IMR-90 (cell line): ENCODE data around the gene PAPLN. TPM values are rescaled to one million over a fixed set of nuclear protein-coding genes. Genes with fewer than 3 reads are reported as not detected.

Experiments
- ATAC-seq: fragments of 200-7000 bp; cut with Tn5 transposase; 2 replicates; pipeline ENCODE4 v1.9.1; 2020; ENCODE audit warnings: low read depth, mild to moderate bottlenecking, moderate library complexity
- BruUV-seq: library from RNA; stranded (reverse); fragments of 400-500 nt; replicated peaks from 2 replicates; lab custom pipeline; 2021; lab: Mats Ljungman, UMichigan
- CTCF ChIA-PET: fragments of 300-600 bp; formaldehyde crosslinking; extraction: SDS; loops from one replicate; lab custom pipeline; 2021; ENCODE audit warnings: antibody characterized with exemption; lab: Yijun Ruan, JAX
- POLR2A ChIA-PET: fragments of 300-600 bp; sonication (Branson Sonifier 250); formaldehyde crosslinking; loops from one replicate; lab custom pipeline; 2022; ENCODE audit warnings: antibody characterized with exemption; ENCODE audit not compliant: unreplicated experiment; lab: Charles Lee
- DNase-seq: peaks from one replicate; pipeline ENCODE4 v3.0.0; 2013
- H2AFZ ChIP-seq: replicated peaks from 2 replicates; pipeline ENCODE3; 2013; ENCODE audit warnings: low read length, mild to moderate bottlenecking; ENCODE audit not compliant: poor library complexity
- H2AK5ac ChIP-seq: 2 replicates; pipeline ENCODE4 v1.6.1; 2013; ENCODE audit warnings: low read depth, low read length, inconsistent platforms
- H2AK9ac ChIP-seq: replicated peaks from 2 replicates; pipeline ENCODE3; 2013; ENCODE audit warnings: mild to moderate bottlenecking, low read depth, low read length, moderate library complexity; ENCODE audit not compliant: poor library complexity
- H2BK120ac ChIP-seq: 2 replicates; pipeline ENCODE4 v1.6.1; 2013; ENCODE audit warnings: low read depth, low read length, inconsistent platforms
- H2BK15ac ChIP-seq: 3 replicates; pipeline ENCODE4 v1.6.1; 2013; ENCODE audit warnings: low read depth, low read length, inconsistent platforms
- H2BK20ac ChIP-seq: 2 replicates; pipeline ENCODE4 v1.6.1; 2013; ENCODE audit warnings: low read depth, mild to moderate bottlenecking, inconsistent platforms, low read length, moderate library complexity
- H2BK5ac ChIP-seq: 2 replicates; pipeline ENCODE4 v1.6.1; 2013; ENCODE audit warnings: mild to moderate bottlenecking, low read depth, low read length, inconsistent platforms; ENCODE audit not compliant: poor library complexity, severe bottlenecking
- H3K14ac ChIP-seq: replicated peaks from 2 replicates; pipeline ENCODE4 v1.6.1; 2013; ENCODE audit warnings: low read depth, low read length, inconsistent platforms
- H3K18ac ChIP-seq: 2 replicates; pipeline ENCODE4 v1.6.1; 2013; ENCODE audit warnings: low read depth, low read length, control low read depth
- H3K23ac ChIP-seq: 2 replicates; pipeline ENCODE4 v1.6.1; 2013; ENCODE audit warnings: low read depth, low read length, inconsistent platforms
- H3K27ac ChIP-seq: 2 replicates; pipeline ENCODE4 v1.5.1; 2013; ENCODE audit warnings: mild to moderate bottlenecking, control low read depth, low read length; ENCODE audit not compliant: insufficient read depth
- H3K27me3 ChIP-seq: 2 replicates; pipeline ENCODE4 v1.6.1; 2013; ENCODE audit warnings: low read length; ENCODE audit not compliant: control insufficient read depth, insufficient read depth
- H3K36me3 ChIP-seq: 2 replicates; pipeline ENCODE4 v1.6.1; 2013; ENCODE audit warnings: low read length, mixed read lengths; ENCODE audit not compliant: control insufficient read depth, insufficient read depth
- H3K4ac ChIP-seq: 2 replicates; pipeline ENCODE4 v1.6.1; 2013; ENCODE audit warnings: low read depth, low read length, inconsistent platforms
- H3K4me1 ChIP-seq: 2 replicates; pipeline ENCODE4 v1.6.1; 2013; ENCODE audit warnings: low read length, mixed read lengths; ENCODE audit not compliant: control insufficient read depth, insufficient read depth
- H3K4me2 ChIP-seq: 2 replicates; pipeline ENCODE4 v1.6.1; 2013; ENCODE audit warnings: low read depth, mild to moderate bottlenecking, control low read depth, low read length, moderate library complexity
- H3K4me3 ChIP-seq: 2 replicates; pipeline ENCODE4 v1.5.1; 2013; ENCODE audit warnings: low read depth, mild to moderate bottlenecking, control low read depth, low read length, moderate library complexity; ENCODE audit not compliant: insufficient read depth
- H3K56ac ChIP-seq: 2 replicates; pipeline ENCODE4 v1.6.1; 2013; ENCODE audit warnings: low read length, inconsistent platforms; ENCODE audit not compliant: insufficient read depth; ENCODE audit errors: extremely low read depth
- H3K79me1 ChIP-seq, 2 experiments: 2 replicates each; pipeline ENCODE4 v1.6.1; 2013; ENCODE audit warnings: low read length in 2 of 2, inconsistent platforms in 1 of 2, low read depth in 1 of 2
- H3K9ac ChIP-seq: 2 replicates; pipeline ENCODE4 v1.6.1; 2013; ENCODE audit warnings: low read depth, low read length, control low read depth
- H3K9me1 ChIP-seq: 2 replicates; pipeline ENCODE4 v1.6.1; 2013; ENCODE audit warnings: low read length, inconsistent platforms; ENCODE audit not compliant: insufficient read depth
- H3K9me3 ChIP-seq: 2 replicates; pipeline ENCODE4 v1.6.1; 2013; ENCODE audit warnings: low read length; ENCODE audit not compliant: control insufficient read depth, insufficient read depth
- H4K20me1 ChIP-seq: 2 replicates; pipeline ENCODE4 v1.6.1; 2013; ENCODE audit warnings: low read length, inconsistent platforms; ENCODE audit not compliant: insufficient read depth
- H4K5ac ChIP-seq: 2 replicates; pipeline ENCODE4 v1.6.1; 2013; ENCODE audit warnings: mild to moderate bottlenecking, low read depth, low read length, control low read depth
- H4K8ac ChIP-seq, 2 experiments: 2 replicates each; pipeline ENCODE4 v1.6.1; 2013; ENCODE audit warnings: low read depth in 2 of 2, low read length in 2 of 2, control low read depth in 1 of 2, inconsistent platforms in 1 of 2
- H4K91ac ChIP-seq: 2 replicates; pipeline ENCODE4 v1.6.1; 2013; ENCODE audit warnings: low read depth, low read length, inconsistent platforms; ENCODE audit not compliant: insufficient read depth
- BHLHE40 ChIP-seq: fragments of 150-350 bp; IDR thresholded peaks from 2 replicates; pipeline ENCODE4 v1.6.1; 2016; ENCODE audit warnings: mild to moderate bottlenecking, low read depth, low read length
- CEBPB ChIP-seq: IDR thresholded peaks from 2 replicates; pipeline ENCODE4 v1.6.1; 2012; ENCODE audit warnings: low read depth, low read length, improper control_type of control experiment
- CHD1 ChIP-seq: IDR thresholded peaks from 2 replicates; pipeline ENCODE4 v1.6.1; 2012; ENCODE audit warnings: low read depth, low read length, improper control_type of control experiment
- CTCF ChIP-seq: conservative IDR thresholded peaks from 2 replicates; pipeline ENCODE4 v1.5.1; 2012; ENCODE audit warnings: mild to moderate bottlenecking, low read depth, low read length, improper control_type of control experiment
- FOS ChIP-seq: fragments of 150-350 bp; IDR thresholded peaks from 2 replicates; pipeline ENCODE4 v1.6.1; 2016; ENCODE audit warnings: low read depth, low read length
- MAFK ChIP-seq: IDR thresholded peaks from 2 replicates; pipeline ENCODE4 v1.6.1; 2012; ENCODE audit warnings: low read depth, low read length, improper control_type of control experiment
- MAZ ChIP-seq: IDR thresholded peaks from 2 replicates; pipeline ENCODE4 v1.6.1; 2012; ENCODE audit warnings: low read depth, mild to moderate bottlenecking, low read length, improper control_type of control experiment, moderate library complexity, borderline replicate concordance
- MXI1 ChIP-seq: IDR thresholded peaks from 2 replicates; pipeline ENCODE4 v1.6.1; 2012; ENCODE audit warnings: low read depth, mild to moderate bottlenecking, low read length, moderate library complexity, borderline replicate concordance
- NFE2L2 ChIP-seq: fragments of 150-350 bp; IDR thresholded peaks from 2 replicates; pipeline ENCODE4 v1.6.1; 2016; ENCODE audit warnings: low read depth, mild to moderate bottlenecking, low read length
- POLR2A ChIP-seq: IDR thresholded peaks from 2 replicates; pipeline ENCODE4 v1.6.1; 2012; ENCODE audit warnings: mild to moderate bottlenecking, low read depth, low read length
- RAD21 ChIP-seq: IDR thresholded peaks from 2 replicates; pipeline ENCODE4 v1.6.1; 2012; ENCODE audit warnings: low read length, improper control_type of control experiment
- RCOR1 ChIP-seq: IDR thresholded peaks from 2 replicates; pipeline ENCODE4 v1.6.1; 2012; ENCODE audit warnings: mild to moderate bottlenecking, low read length, improper control_type of control experiment; ENCODE audit not compliant: insufficient replicate concordance
- RFX5 ChIP-seq: IDR thresholded peaks from 2 replicates; pipeline ENCODE4 v1.8.0; 2012; ENCODE audit warnings: low read depth, mild to moderate bottlenecking, low read length, moderate library complexity
- SMC3 ChIP-seq: fragments of 150-350 bp; IDR thresholded peaks from 2 replicates; pipeline ENCODE4 v1.6.1; 2016; ENCODE audit warnings: low read depth, mild to moderate bottlenecking, antibody characterized with exemption, low read length, moderate library complexity
- USF2 ChIP-seq: fragments of 150-350 bp; IDR thresholded peaks from 2 replicates; pipeline ENCODE4 v1.6.1; 2017; ENCODE audit warnings: mild to moderate bottlenecking, antibody characterized with exemption, low read length, low read depth
- WGBS, 2 experiments: methylation state at CpG; one replicate each; pipeline versions ENCODE4 v1.1.5 to v1.1.7; 2013; ENCODE audit warnings: missing lambda C conversion rate in 2 of 2; ENCODE audit not compliant: insufficient read length in 1 of 2; ENCODE audit errors: extremely low coverage in 2 of 2; 5-methylcytosine and 5-hydroxymethylcytosine counted together
- dilution Hi-C: fragments of 300-500 bp; cut with HindIII; formaldehyde crosslinking; loops from one replicate; pipeline ENCODE4 v1.14.3; 2018; ENCODE audit warnings: low sequenced_read_pairs; ENCODE audit not compliant: unreplicated experiment
- in situ Hi-C: fragments of 300-500 bp; cut with MboI; formaldehyde crosslinking; loops from 3 replicates; pipeline ENCODE4 v1.14.3; 2019; ENCODE audit warnings: low sequenced_read_pairs, inconsistent platforms, mixed read lengths
- intact Hi-C: fragments of 100-400 bp; cut with micrococcal nuclease; formaldehyde crosslinking; loops from 2 replicates; pipeline ENCODE4 v1.10.0; 2022
- polyA plus RNA-seq, 3 experiments: library from polyadenylated mRNA; depleted of rRNA; stranded (reverse); fragments of >200 nt; gene quantifications; 2 replicates each; pipeline ENCODE4 v1.2.3, GENCODE V29; 2012; ENCODE audit warnings: low replicate concordance in 1 of 3
- total RNA-seq: library from RNA; depleted of rRNA; stranded (reverse); fragments of >200 nt; gene quantifications from 2 replicates; pipeline ENCODE4 v1.2.3, GENCODE V29; 2012

The PAPLN gene
- total and polyA plus RNA-seq, 2 of the 4 experiments (the other 2 are of a cell fraction), result 0.36 to 1.2 TPM

GRCh38 chr14:73243341-73243740 lies 6.0 kb downstream of the PAPLN start:
- Histone ChIP-seq H4K91ac (no peak overlapping the region), H2AK9ac (no peak overlapping the region), H3K4me1 (peaks cover 13% of the 10 kb centered on the region), H2BK15ac (no peak overlapping the region), H2AK5ac (no peak overlapping the region), H3K36me3 (no peaks in the 10 kb centered on the region), H3K4ac (no peak overlapping the region), H3K9me1 (peaks cover 10% of the 10 kb centered on the region), H3K9ac (no peak overlapping the region), H3K56ac (no peak overlapping the region), H2AFZ (no peak overlapping the region), H3K14ac (no peak overlapping the region), H2BK5ac (no peak overlapping the region), H3K18ac (no peak overlapping the region), H3K79me1 (peaks cover 0 to 11% of the 10 kb centered on the region in 2 experiments; a peak in 2 of 4 replicates), H4K5ac (no peak overlapping the region), H4K20me1 (peaks cover 5% of the 10 kb centered on the region; the same call in 1 of the 2 replicates), H3K23ac (no peak overlapping the region), H2BK120ac (no peak overlapping the region), H3K4me2 (no peak overlapping the region), H3K27me3 (peaks cover 21% of the 10 kb centered on the region), H4K8ac (no peak overlapping the region), H3K27ac (no peak overlapping the region), H3K9me3 (peaks cover 2% of the 10 kb centered on the region), H3K4me3 (no peak overlapping the region), H2BK20ac (no peak overlapping the region)
- dilution Hi-C loops (no loop called here), in situ Hi-C loops (no loop called here), intact Hi-C loops (no loop called here)
- WGBS, 2 experiments, result no CpG with 5 or more reads among the region's 3 CpGs
- ATAC-seq, result no peak
- ChIA-PET CTCF (no interaction called here), POLR2A (interaction anchor here (0.8 kb wide), 1 partner anchor 13 kb away, joined by 16 read pairs; no protein-coding TSS in a partner anchor)
- TF ChIP-seq CTCF (no peak), MXI1 (no peak), FOS (no peak), CHD1 (no peak), RCOR1 (no peak), MAZ (no peak), CEBPB (no peak), SMC3 (no peak), RFX5 (no peak), USF2 (no peak), NFE2L2 (no peak), BHLHE40 (no peak), POLR2A (no peak), MAFK (no peak), RAD21 (no peak)
- no TSS peak for BruUV-seq
- DNase-seq, result no peak
